ENCODE data around the gene NIM1K.

DNA sequence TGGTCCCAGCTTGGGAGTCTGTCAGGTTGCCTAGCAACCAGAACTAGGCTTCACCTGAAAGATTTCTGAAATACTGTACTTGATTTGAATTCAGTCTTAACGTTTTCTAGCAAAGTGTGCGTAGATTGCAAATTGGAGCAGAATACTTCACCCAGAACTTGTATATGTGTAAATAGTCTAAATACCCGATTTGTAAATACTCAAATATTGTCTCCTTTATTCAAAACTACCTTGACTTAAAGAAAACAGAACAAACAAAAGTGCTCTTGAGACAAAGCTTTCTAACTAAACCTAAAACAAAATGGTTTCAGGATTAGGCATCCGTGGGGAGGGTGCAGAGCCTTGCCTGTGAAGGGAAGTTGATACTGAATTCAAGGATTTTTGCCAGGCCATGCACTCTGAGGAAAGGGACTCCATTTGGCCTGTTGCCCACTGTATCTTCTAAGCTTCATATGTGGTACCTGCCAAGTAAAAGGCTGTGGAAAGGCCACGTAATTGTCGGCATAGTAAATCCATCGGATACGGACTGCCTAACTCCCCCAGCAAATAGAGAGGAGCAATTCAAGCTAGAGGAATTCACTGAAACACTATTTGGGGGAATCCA, 121.9 kb downstream of the NIM1K start:
- TF ChIP-seq, protein P1, sequence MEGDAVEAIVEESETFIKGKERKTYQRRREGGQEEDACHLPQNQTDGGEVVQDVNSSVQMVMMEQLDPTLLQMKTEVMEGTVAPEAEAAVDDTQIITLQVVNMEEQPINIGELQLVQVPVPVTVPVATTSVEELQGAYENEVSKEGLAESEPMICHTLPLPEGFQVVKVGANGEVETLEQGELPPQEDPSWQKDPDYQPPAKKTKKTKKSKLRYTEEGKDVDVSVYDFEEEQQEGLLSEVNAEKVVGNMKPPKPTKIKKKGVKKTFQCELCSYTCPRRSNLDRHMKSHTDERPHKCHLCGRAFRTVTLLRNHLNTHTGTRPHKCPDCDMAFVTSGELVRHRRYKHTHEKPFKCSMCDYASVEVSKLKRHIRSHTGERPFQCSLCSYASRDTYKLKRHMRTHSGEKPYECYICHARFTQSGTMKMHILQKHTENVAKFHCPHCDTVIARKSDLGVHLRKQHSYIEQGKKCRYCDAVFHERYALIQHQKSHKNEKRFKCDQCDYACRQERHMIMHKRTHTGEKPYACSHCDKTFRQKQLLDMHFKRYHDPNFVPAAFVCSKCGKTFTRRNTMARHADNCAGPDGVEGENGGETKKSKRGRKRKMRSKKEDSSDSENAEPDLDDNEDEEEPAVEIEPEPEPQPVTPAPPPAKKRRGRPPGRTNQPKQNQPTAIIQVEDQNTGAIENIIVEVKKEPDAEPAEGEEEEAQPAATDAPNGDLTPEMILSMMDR (conservative IDR thresholded peaks at IDR 0.05 in 1 of 2, IDR thresholded peaks at IDR 0.05 in 1 of 2; ENCODE audit: low read depth in 1 of 2, low read length in 2 of 2), result no peak
- TF ChIP-seq EZH2 (IDR thresholded peaks at IDR 0.05; ENCODE audit: low read length, missing control alignments), result no peak

Measured in fibroblast of lung (primary cell).